BJ (cell line): ENCODE measurements around the gene PIP4K2A. TPM values are rescaled to one million over a fixed set of nuclear protein-coding genes. Genes with fewer than 3 reads are reported as not detected.

ENCODE experiments used
- CTCF ChIA-PET: fragments of 350-600 bp; formaldehyde crosslinking; extraction: SDS; loops from one replicate; lab custom pipeline; 2021; ENCODE audit warnings: antibody characterized with exemption, inconsistent platforms; lab: Yijun Ruan, JAX
- POLR2A ChIA-PET: fragments of 300-600 bp; sonication (Branson Sonifier 250); formaldehyde crosslinking; extraction: SDS; loops from one replicate; lab custom pipeline; 2021; ENCODE audit warnings: antibody characterized with exemption; lab: Charles Lee
- DNase-seq: peaks from one replicate; pipeline ENCODE4 v3.0.0-alpha.2; 2011; ENCODE audit warnings: low read depth
- H3K27me3 ChIP-seq: 2 replicates; pipeline ENCODE4 v1.6.0; 2011; ENCODE audit warnings: low read length; ENCODE audit not compliant: control insufficient read depth, insufficient read depth
- H3K36me3 ChIP-seq: 2 replicates; pipeline ENCODE4 v1.5.1; 2011; ENCODE audit warnings: low read length; ENCODE audit not compliant: control insufficient read depth, insufficient read depth
- H3K4me3 ChIP-seq: 2 replicates; pipeline ENCODE4 v1.5.1; 2011; ENCODE audit warnings: low read depth, mild to moderate bottlenecking, control low read depth, low read length
- CTCF ChIP-seq: IDR thresholded peaks from 2 replicates; pipeline ENCODE4 v1.5.1; 2011; ENCODE audit warnings: low read depth, mild to moderate bottlenecking, control low read depth, inconsistent platforms, low read length, moderate library complexity; ENCODE audit not compliant: insufficient read depth
- polyA plus RNA-seq: library from polyadenylated mRNA; depleted of rRNA; stranded (reverse); fragments of >200 nt; gene quantifications from 2 replicates; pipeline ENCODE4 v1.2.3, GENCODE V29; 2011

Gene PIP4K2A
- polyA plus RNA-seq, 1 experiment = 17.3 TPM

GRCh38 chr10:22504766-22505165, 209.6 kb downstream of the PIP4K2A start:
- H3K36me3 ChIP-seq = no peaks in the 10 kb centered on the region
- ChIA-PET POLR2A (no interaction called here), CTCF (no interaction called here)
- peaks cover 15% of the 10 kb centered on the region for H3K27me3 ChIP-seq
- no peak for TF ChIP-seq CTCF
- H3K4me3 ChIP-seq = no peak overlapping the region
- DNase-seq = no peak

- no peak overlapping the region for H3K4me3 ChIP-seq
- POLR2A ChIA-PET = no interaction called here
- no peak for TF ChIP-seq CTCF
- H3K36me3 ChIP-seq = no peaks in the 10 kb centered on the region
- CTCF ChIA-PET = interaction anchor here (0.7 kb wide), 1 partner anchor 36 kb away, joined by 3 read pairs; no protein-coding TSS in a partner anchor
- DNase-seq = no peak
- peaks cover 19% of the 10 kb centered on the region for H3K27me3 ChIP-seq
Observed at GRCh38 chr10:22503315-22504088, 210.9 kb downstream of the PIP4K2A start.

GRCh38 chr10:22501863-22502262, 212.5 kb downstream of the PIP4K2A start:
- H3K36me3 ChIP-seq = no peaks in the 10 kb centered on the region
- H3K4me3 ChIP-seq = no peak overlapping the region
- CTCF ChIA-PET = interaction anchor here (1.3 kb wide), 1 partner anchor 20 kb away, joined by 3 read pairs; no protein-coding TSS in a partner anchor
- POLR2A ChIA-PET = no interaction called here
- no peak for DNase-seq
- no peak for TF ChIP-seq CTCF
- H3K27me3 ChIP-seq = peaks cover 19% of the 10 kb centered on the region

DNA sequence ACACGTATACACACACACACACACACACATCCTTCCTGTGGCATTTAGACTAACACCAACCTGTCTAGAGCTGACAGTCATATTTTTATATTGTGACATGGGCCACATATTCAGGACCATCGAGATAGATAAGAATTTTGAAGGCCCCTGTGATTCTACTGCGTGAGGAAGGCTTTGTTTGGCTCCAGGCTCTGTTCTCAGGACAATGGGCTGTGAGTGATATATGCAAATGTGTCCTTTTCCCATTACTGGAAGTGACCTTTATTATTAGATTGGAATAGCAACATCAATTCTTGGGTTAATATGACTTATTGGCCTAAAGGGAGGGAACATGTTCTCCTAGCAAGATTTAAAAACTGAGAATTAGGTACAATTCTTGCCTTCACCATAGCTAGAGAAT, 213.0 kb downstream of the PIP4K2A start:
- no peaks in the 10 kb centered on the region for H3K36me3 ChIP-seq
- ChIA-PET POLR2A (no interaction called here), CTCF (interaction anchor here (1.3 kb wide), 1 partner anchor 19 kb away, joined by 3 read pairs; no protein-coding TSS in a partner anchor)

More for the DNA sequence above, 213.0 kb downstream of the PIP4K2A start:
- Histone ChIP-seq H3K4me3 (no peak overlapping the region), H3K27me3 (peaks cover 16% of the 10 kb centered on the region)
- no peak for DNase-seq
- no peak for TF ChIP-seq CTCF
